HFFc6 (cell line): Measurements from ENCODE around the gene EPHA8. TPM values are rescaled to one million over a fixed set of nuclear protein-coding genes. Genes with fewer than 3 reads are reported as not detected.

Experiments
- DNase-seq: peaks from one replicate; pipeline ENCODE4 v3.0.0-alpha.2; 2018
- H3K27ac Mint-ChIP-seq: 2 replicates; pipeline ENCODE4 v1.8.0; 2020; ENCODE audit warnings: mild to moderate bottlenecking, mixed read lengths
- H3K27me3 Mint-ChIP-seq: 2 replicates; pipeline ENCODE4 v1.8.0; 2021; ENCODE audit warnings: mild to moderate bottlenecking, moderate library complexity, mixed read lengths; ENCODE audit not compliant: insufficient read depth
- H3K36me3 Mint-ChIP-seq: 2 replicates; pipeline ENCODE4 v1.8.0; 2021; ENCODE audit warnings: low read depth, mixed read lengths
- H3K4me1 Mint-ChIP-seq: 2 replicates; pipeline ENCODE4 v1.8.0; 2020; ENCODE audit warnings: low read depth, mixed read lengths
- H3K4me3 Mint-ChIP-seq: 2 replicates; pipeline ENCODE4 v1.8.0; 2020; ENCODE audit warnings: mild to moderate bottlenecking, moderate library complexity, mixed read lengths
- H3K9me3 Mint-ChIP-seq: 2 replicates; pipeline ENCODE4 v1.8.0; 2020; ENCODE audit warnings: mild to moderate bottlenecking, mixed read lengths
- total RNA-seq, 6 experiments: library from RNA; stranded (reverse); fragmentation: NEBNext Ultra II Directional; extraction: Animal tissue kit (Norgen Biotek cat#: 25700); gene quantifications; 2 replicates in 1 of 6; 3 replicates in 5 of 6; pipeline ENCODE4 v1.2.3, GENCODE V29; 2021
- TF ChIP-seq, protein P1 (sequence below): fragments of 200-600 bp; sonication (generic); IDR thresholded peaks from 2 replicates; pipeline ENCODE4 v1.5.0; 2021; ENCODE audit warnings: antibody characterized with exemption, mild to moderate bottlenecking

Gene EPHA8
- total RNA-seq, 6 experiments from 2014 or later: not detected

DNA sequence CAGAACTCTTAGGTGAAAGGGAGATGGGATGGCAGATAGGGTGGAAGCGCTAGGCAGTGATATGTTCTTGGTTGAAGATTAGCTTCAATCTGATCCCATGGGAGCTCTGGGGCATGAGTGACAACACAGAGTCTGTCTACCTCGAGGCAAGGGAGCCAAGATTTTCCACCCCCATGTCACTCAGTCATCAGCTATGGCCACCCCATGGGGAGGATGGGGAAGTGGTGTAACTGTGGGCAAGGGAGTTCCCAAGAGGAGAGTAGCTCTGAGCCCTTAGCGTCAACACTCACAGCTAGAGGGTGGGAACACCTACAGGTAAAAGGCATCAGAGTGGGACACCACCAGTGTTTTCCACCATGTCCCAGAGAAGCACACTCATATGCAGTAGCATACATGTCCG, 42.9 kb downstream of the EPHA8 start:
- no peaks in the 10 kb centered on the region for H3K4me1 Mint-ChIP-seq
- TF ChIP-seq, protein P1, sequence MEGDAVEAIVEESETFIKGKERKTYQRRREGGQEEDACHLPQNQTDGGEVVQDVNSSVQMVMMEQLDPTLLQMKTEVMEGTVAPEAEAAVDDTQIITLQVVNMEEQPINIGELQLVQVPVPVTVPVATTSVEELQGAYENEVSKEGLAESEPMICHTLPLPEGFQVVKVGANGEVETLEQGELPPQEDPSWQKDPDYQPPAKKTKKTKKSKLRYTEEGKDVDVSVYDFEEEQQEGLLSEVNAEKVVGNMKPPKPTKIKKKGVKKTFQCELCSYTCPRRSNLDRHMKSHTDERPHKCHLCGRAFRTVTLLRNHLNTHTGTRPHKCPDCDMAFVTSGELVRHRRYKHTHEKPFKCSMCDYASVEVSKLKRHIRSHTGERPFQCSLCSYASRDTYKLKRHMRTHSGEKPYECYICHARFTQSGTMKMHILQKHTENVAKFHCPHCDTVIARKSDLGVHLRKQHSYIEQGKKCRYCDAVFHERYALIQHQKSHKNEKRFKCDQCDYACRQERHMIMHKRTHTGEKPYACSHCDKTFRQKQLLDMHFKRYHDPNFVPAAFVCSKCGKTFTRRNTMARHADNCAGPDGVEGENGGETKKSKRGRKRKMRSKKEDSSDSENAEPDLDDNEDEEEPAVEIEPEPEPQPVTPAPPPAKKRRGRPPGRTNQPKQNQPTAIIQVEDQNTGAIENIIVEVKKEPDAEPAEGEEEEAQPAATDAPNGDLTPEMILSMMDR: no peak
- DNase-seq: no peak
- no peaks in the 10 kb centered on the region for H3K9me3 Mint-ChIP-seq
- H3K36me3 Mint-ChIP-seq: no peaks in the 10 kb centered on the region
- H3K27me3 Mint-ChIP-seq: peaks cover 46% of the 10 kb centered on the region
- H3K4me3 Mint-ChIP-seq: no peak overlapping the region
- H3K27ac Mint-ChIP-seq: no peak overlapping the region

DNA sequence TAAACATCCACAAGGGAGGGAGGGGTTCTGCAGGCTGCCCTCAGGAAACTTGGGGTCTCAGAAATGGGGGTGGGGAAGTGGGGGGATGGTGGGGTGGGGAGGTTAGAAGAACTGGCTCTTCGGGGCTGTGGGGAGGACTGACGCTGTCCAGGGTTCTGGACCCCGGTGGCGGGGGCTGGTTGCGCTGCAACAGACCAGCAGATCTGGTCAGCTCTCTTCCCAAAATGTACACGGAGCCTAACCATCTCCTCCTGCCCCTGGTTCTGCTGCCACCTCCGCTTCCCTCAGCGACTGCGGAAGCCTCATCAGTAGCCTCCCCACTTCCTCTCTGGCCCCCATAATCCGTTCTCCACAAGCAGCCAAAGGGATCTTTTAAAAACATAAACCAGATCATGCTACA, 43.9 kb downstream of the EPHA8 start:
- H3K4me3 Mint-ChIP-seq: no peak overlapping the region

DNA sequence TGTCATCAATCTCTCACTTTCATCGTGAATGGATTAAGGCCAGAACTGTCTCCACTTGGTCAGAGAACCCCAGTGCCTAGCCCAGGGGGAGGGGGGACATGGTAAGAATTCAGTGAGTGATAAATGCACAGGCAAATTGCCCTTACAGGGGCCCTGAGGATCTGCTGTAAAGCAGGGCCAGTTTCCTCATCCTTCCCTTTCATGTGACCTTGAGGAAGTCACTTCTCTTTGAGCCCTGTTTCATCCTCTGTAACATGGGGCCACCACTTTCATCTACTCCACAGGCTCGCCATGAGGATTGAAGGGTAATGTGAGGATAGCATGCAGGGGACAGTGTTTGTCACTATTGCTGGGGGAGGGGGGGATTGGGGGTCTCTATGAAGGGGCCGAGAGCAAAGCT, 45.1 kb downstream of the EPHA8 start:
- no peak for DNase-seq
- H3K27me3 Mint-ChIP-seq: peaks cover 49% of the 10 kb centered on the region

More for the DNA sequence above, 43.9 kb downstream of the EPHA8 start:
- no peaks in the 10 kb centered on the region for H3K4me1 Mint-ChIP-seq
- H3K27ac Mint-ChIP-seq: no peak overlapping the region
- no peaks in the 10 kb centered on the region for H3K36me3 Mint-ChIP-seq
- DNase-seq: no peak
- TF ChIP-seq, protein P1: no peak
- peaks cover 51% of the 10 kb centered on the region for H3K27me3 Mint-ChIP-seq
- H3K9me3 Mint-ChIP-seq: no peaks in the 10 kb centered on the region

DNA sequence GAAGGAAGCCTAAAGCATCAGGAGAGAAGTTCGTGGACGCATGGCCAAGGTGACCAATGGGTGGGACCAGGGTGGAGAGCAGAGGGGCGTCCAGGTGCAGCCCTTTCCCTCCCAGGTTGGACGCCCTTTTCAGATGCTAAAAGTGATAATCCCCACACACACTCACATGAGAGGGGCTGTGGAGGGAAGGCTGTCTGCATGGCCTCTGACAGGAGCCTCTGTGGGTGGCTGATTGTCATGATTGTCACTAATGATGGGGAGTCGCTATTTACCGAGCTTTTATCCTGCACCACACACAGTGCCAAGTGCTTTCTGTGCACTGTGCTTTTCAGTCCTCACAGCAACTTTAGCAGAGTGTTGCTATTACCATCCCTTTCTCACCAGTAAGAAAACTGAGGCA, 46.0 kb downstream of the EPHA8 start:
- Mint-ChIP-seq H3K4me3 (no peak overlapping the region), H3K27ac (no peak overlapping the region), H3K4me1 (no peaks in the 10 kb centered on the region), H3K9me3 (no peaks in the 10 kb centered on the region), H3K36me3 (no peaks in the 10 kb centered on the region), H3K27me3 (peaks cover 48% of the 10 kb centered on the region)
- TF ChIP-seq, protein P1: no peak
- no peak for DNase-seq

More for the DNA sequence above, 45.1 kb downstream of the EPHA8 start:
- TF ChIP-seq, protein P1: no peak
- H3K27ac Mint-ChIP-seq: no peak overlapping the region
- no peak overlapping the region for H3K4me3 Mint-ChIP-seq
- no peaks in the 10 kb centered on the region for H3K4me1 Mint-ChIP-seq
- no peaks in the 10 kb centered on the region for H3K36me3 Mint-ChIP-seq
- H3K9me3 Mint-ChIP-seq: no peaks in the 10 kb centered on the region

DNA sequence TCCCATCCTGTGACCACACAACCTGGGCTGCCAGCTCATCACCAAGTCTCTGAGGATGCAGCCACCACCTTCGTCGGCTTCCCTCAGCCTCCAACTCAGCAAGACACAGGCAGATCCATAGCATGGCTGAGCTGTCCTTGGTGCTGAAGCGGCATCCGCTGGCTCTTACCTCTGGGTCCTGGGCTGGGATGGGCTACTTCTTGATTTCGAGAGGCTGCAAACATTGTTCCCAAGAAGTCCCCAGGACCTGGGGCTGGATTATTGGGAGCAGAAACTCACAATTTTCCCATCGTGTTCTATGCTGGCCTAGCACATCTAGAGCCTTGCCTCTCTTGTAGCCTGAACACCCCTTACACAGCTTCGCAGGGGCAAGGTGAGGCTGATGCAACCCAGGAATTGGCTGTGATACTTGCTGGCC, 48.2 kb downstream of the EPHA8 start:
- H3K27me3 Mint-ChIP-seq: peaks cover 54% of the 10 kb centered on the region
- no peaks in the 10 kb centered on the region for H3K36me3 Mint-ChIP-seq
- H3K27ac Mint-ChIP-seq: no peak overlapping the region
- H3K4me3 Mint-ChIP-seq: no peak overlapping the region
- peak; percentile 33 for DNase-seq
- no peaks in the 10 kb centered on the region for H3K4me1 Mint-ChIP-seq
- no peaks in the 10 kb centered on the region for H3K9me3 Mint-ChIP-seq
- TF ChIP-seq, protein P1: no peak
